Psoas muscle (tissue), 8 donors: ENCODE data around the gene GLIPR2. TPM values are rescaled to one million over a fixed set of nuclear protein-coding genes. Genes with fewer than 3 reads are reported as not detected.
A peak's percentile ranks its signal among the peaks of the same experiment; 100 is the strongest.
"Not testable (repeated sequence)": the region's sequence is repeated elsewhere in the genome, so short reads cannot be mapped to it uniquely, and the experiment has no call there.

Experiments
- ATAC-seq, 4 donors: fragments of 200-7000 bp; cut with Tn5 transposase; one replicate each; pipeline ENCODE4 v1.9.1; 2020; ENCODE audit warnings: moderate library complexity in 3 of 4, mild to moderate bottlenecking in 2 of 4
- DNase-seq, 2 donors: peaks; one replicate each; pipeline ENCODE4 v3.0.0-alpha.2; 2020
- H3K27ac ChIP-seq: fragments of 200-600 bp; one replicate; pipeline ENCODE4 v1.8.0; 2022
- H3K27me3 ChIP-seq, 3 donors: fragments of 200-600 bp in 1 of 3; one replicate each; pipeline versions ENCODE4 v1.6.1 to v1.8.0; 2013 to 2022; ENCODE audit warnings: low read length in 2 of 3, mild to moderate bottlenecking in 2 of 3, moderate library complexity in 1 of 3; ENCODE audit not compliant: insufficient read depth in 3 of 3
- H3K36me3 ChIP-seq, 2 donors: fragments of 200-600 bp in 1 of 2; one replicate each; pipeline versions ENCODE4 v1.6.1 to v1.8.0; 2013 to 2022; ENCODE audit warnings: low read depth in 1 of 2, mild to moderate bottlenecking in 1 of 2, moderate library complexity in 1 of 2; ENCODE audit not compliant: insufficient read depth in 1 of 2
- H3K4me1 ChIP-seq: fragments of 200-600 bp; one replicate; pipeline ENCODE4 v1.8.0; 2022
- H3K4me3 ChIP-seq: fragments of 200-600 bp; one replicate; pipeline ENCODE4 v1.8.0; 2022; ENCODE audit warnings: mild to moderate bottlenecking
- H3K9me3 ChIP-seq: fragments of 200-600 bp; one replicate; pipeline ENCODE4 v1.8.0; 2022
- WGBS, 3 donors: extraction: QIAGEN DNeasy Blood & Tissue Kit; methylation state at CpG; one replicate each; pipeline versions ENCODE4 v1.1.6 to v1.1.7; 2013; 5-methylcytosine and 5-hydroxymethylcytosine counted together
- intact Hi-C, 2 donors: fragments of 100-400 bp; cut with DNase I; formaldehyde crosslinking; loops; one replicate each; pipeline versions ENCODE4 v1.11.0 to v1.14.2; 2022
- polyA plus RNA-seq, 3 donors: library from polyadenylated mRNA; stranded (reverse); fragments of 200-250 nt; gene quantifications; one replicate each; pipeline ENCODE4 v1.2.3, GENCODE V29; 2013
- total RNA-seq, 4 donors: library from RNA; stranded (reverse); fragmentation: NEBNext Ultra II Directional in 2 of 4; extraction: Animal tissue kit (Norgen Biotek cat#: 25700) in 2 of 4; gene quantifications; one replicate each; pipeline versions ENCODE4 v1.2.1 to v1.2.4, GENCODE V29; 2021 to 2023
- TF ChIP-seq, protein P1 (sequence below): fragments of 200-600 bp; IDR thresholded peaks from one replicate; pipeline ENCODE4 v1.8.0; 2022; ENCODE audit warnings: antibody characterized with exemption
- donor health status: healthy with polysubstance abuse.
- donor health status: DM: no; HTN: no; CAD: no; lungs with moderate emphysema.
- donor health status: Bipolar disorder and iron deficiency.
- donor health status: healthy.
- donor health status: DM: yes; HTN: yes; CAD: no.
- donor health status: DM: no; HTN: no; CAD: no.
- donor health status: DM: no; HTN: no; CAD: no.
- donor health status: DM: yes; HTN: yes; CAD: no.

Gene GLIPR2
- total and polyA plus RNA-seq, 7 donors = 2.5 to 6.5 (median 3.6) TPM

DNA sequence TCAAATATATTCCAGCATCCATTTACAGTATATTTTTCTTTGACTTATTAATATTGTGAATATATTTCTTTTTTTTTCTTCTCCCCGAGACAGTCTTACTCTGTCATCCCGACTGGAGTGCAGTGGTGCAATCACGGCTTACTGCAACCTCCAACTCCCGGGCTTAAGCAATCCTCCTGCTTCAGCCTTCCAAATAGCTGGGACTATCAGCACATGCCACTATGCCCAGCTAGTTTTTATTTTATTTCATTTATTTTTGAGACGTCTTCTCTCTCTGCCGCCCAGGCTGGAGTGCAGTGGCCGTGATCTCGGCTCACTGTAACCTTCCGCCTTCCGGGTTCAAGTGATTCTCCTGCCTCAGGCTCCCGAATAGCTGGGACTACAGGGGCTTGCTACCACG lies 7.4 kb upstream of the GLIPR2 start:
- Histone ChIP-seq H3K27ac (no peak overlapping the region), H3K9me3 (no peaks in the 10 kb centered on the region), H3K4me3 (no peak overlapping the region), H3K27me3 (no peaks in the 10 kb centered on the region), H3K4me1 (no peaks in the 10 kb centered on the region), H3K36me3 (no peaks in the 10 kb centered on the region)
- intact Hi-C loops = loop anchor here in 1 of 2 donors (10.0 kb wide), 1 partner anchor 64 kb away; no protein-coding TSS in a partner anchor
- WGBS, 3 donors = 89 to 92% (median 91%) methylated on average over 12 of the region's 12 CpGs
- DNase-seq = no peak
- no peak for ATAC-seq
- TF ChIP-seq, protein P1, sequence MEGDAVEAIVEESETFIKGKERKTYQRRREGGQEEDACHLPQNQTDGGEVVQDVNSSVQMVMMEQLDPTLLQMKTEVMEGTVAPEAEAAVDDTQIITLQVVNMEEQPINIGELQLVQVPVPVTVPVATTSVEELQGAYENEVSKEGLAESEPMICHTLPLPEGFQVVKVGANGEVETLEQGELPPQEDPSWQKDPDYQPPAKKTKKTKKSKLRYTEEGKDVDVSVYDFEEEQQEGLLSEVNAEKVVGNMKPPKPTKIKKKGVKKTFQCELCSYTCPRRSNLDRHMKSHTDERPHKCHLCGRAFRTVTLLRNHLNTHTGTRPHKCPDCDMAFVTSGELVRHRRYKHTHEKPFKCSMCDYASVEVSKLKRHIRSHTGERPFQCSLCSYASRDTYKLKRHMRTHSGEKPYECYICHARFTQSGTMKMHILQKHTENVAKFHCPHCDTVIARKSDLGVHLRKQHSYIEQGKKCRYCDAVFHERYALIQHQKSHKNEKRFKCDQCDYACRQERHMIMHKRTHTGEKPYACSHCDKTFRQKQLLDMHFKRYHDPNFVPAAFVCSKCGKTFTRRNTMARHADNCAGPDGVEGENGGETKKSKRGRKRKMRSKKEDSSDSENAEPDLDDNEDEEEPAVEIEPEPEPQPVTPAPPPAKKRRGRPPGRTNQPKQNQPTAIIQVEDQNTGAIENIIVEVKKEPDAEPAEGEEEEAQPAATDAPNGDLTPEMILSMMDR = no peak

- H3K9me3 ChIP-seq, H3K36me3 ChIP-seq, DNase-seq, intact Hi-C loops, H3K27ac ChIP-seq, ATAC-seq, H3K4me3 ChIP-seq, H3K4me1 ChIP-seq: not testable (repeated sequence)
- peaks cover 0 to 14% (median 0%) of the 10 kb centered on the region in 3 donors for H3K27me3 ChIP-seq
- WGBS, 3 donors = 88 to 89% (median 88%) methylated on average over 7 of the region's 7 CpGs
Measured at GRCh38 chr9:36131666-36132065, 4.9 kb upstream of the GLIPR2 start.

DNA sequence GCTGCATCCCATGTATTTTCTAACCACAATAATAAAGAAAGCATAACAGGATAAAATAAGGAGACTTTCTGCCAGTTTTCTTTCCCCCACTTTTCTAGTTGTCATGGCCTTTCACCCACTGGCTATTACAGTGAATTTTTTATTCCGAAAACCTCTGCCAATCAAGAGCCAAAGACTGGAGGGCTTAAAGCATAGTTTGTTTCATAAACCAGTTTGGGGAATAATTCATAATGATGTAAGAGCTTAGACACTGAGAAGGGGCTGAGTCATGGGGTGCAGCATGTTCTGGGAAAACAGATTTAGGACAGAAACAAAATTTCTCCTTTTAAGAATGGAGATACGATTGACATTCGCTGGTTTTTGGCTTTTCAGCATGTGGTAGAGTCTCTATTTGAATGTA lies 4.4 kb upstream of the GLIPR2 start:
- DNase-seq = no peak
- peaks cover 0 to 18% (median 0%) of the 10 kb centered on the region in 3 donors for H3K27me3 ChIP-seq
- TF ChIP-seq, protein P1 = no peak
- H3K9me3 ChIP-seq = no peaks in the 10 kb centered on the region
- intact Hi-C loops = no loop called here
- WGBS, 3 donors = 62 to 67% (median 62%) methylated on average over 3 of the region's 3 CpGs
- H3K36me3 ChIP-seq = no peaks in the 10 kb centered on the region
- no peak overlapping the region for H3K27ac ChIP-seq
- H3K4me1 ChIP-seq = peaks cover 3% of the 10 kb centered on the region
- no peak for ATAC-seq
- H3K4me3 ChIP-seq = no peak overlapping the region

DNA sequence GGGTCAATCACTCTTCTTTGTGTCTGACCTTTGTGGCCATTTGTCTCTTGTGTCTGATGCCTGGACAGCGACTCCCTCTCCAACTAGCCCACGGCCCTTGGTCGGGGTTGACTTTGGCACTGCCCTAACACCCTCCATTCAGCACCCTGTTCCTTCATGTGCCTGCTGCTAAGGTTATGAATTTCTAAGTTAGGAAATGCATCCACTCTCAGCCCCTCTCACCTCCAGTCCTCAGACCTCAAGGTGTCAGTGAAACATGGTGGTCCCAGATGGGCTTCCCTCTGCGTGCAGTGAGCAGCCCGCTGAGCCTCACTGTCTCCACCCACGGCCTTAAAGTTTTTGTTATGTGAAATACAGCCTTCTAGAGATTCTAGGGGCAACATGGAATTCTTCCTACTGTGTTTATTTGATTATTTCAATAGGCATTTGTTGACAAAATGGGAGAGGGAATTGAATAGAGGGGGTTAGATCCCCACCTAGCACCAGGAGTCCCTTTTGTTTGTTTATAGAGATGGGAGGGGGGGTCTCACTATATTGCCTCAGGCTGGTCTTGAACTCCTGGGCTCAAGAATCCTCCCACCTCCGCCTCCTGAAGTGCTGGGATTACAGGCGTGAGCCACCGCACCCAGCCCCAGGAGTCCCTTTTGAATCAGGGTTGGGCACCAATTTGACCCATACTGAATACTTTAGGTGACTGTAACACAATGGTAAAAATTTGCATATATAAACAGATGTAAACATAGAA lies 1.6 kb upstream of the GLIPR2 start:
- DNase-seq = no peak

DNA sequence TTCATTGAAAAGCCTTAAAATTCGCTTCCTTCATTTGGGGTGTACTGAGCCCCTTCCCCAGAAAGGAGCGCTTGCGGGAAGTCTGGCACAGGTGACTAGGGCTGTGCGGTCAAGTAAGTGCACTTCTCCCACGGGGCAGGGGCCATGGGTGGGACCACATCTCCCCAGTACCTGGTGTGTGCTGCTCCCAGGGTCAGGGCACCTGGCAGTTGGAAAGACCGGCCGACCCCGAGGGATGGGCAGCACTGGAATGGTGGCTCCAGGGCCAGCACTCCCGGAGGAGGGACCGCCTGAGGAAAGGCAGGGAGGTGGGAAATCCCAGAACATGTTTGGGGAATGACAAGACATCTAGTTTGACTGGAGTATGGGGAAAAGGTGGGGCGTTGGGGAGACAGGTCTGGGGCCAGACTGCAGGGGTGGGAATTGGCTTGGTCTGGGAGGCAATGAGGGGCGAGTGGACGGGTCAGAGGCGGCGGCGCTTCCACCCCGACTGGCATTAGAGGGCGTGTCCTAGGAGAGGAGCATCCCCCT lies 727 bp upstream of the GLIPR2 start:
- Histone ChIP-seq H3K9me3 (no peaks in the 10 kb centered on the region), H3K27ac (no peak overlapping the region), H3K4me1 (peaks cover 8% of the 10 kb centered on the region), H3K4me3 (peak overlapping the region; percentile 84), H3K36me3 (no peaks in the 10 kb centered on the region), H3K27me3 (peaks cover 0 to 34% (median 0%) of the 10 kb centered on the region in 3 donors)
- WGBS, 3 donors = 20 to 32% (median 28%) methylated on average over 11 to 18 of the region's 18 CpGs
- TF ChIP-seq, protein P1 = no peak
- DNase-seq = no peak
- intact Hi-C loops = loop anchor here in 1 of 2 donors (5.0 kb wide), 1 partner anchor 121 kb away; the partner anchor contains the start of gene GNE
- ATAC-seq = peak in 1 of 4 donors; percentile 27

More for the DNA sequence above, 1.6 kb upstream of the GLIPR2 start:
- WGBS, 3 donors = 90 to 92% (median 90%) methylated on average over 9 of the region's 9 CpGs
- H3K27ac ChIP-seq = no peak overlapping the region
- H3K4me3 ChIP-seq = no peak overlapping the region
- intact Hi-C loops = loop anchor here in 1 of 2 donors (5.0 kb wide), 1 partner anchor 122 kb away; the partner anchor contains the start of gene GNE
- H3K36me3 ChIP-seq = no peaks in the 10 kb centered on the region
- ATAC-seq = no peak
- H3K9me3 ChIP-seq = no peaks in the 10 kb centered on the region
- TF ChIP-seq, protein P1 = no peak
- H3K4me1 ChIP-seq = peaks cover 8% of the 10 kb centered on the region
- H3K27me3 ChIP-seq = peaks cover 0 to 34% (median 0%) of the 10 kb centered on the region in 3 donors
